Activated CD8-positive, alpha-beta memory T cell treated with anti-CD3 and anti-CD28 coated beads for 36 hours (primary cell): ENCODE measurements around the gene TMEM86A. TPM values are rescaled to one million over a fixed set of nuclear protein-coding genes. Genes with fewer than 3 reads are reported as not detected.

Experiments used
- CTCF ChIA-PET: fragments of 350-600 bp; sonication (Branson Sonifier 250); formaldehyde crosslinking; loops from one replicate; lab custom pipeline; 2021; ENCODE audit warnings: antibody characterized with exemption; lab: Charles Lee
- POLR2A ChIA-PET: fragments of 350-600 bp; sonication (Branson Sonifier 250); formaldehyde crosslinking; loops from one replicate; lab custom pipeline; 2021; ENCODE audit warnings: antibody characterized with exemption; lab: Charles Lee
- total RNA-seq, 2 experiments: library from RNA; stranded (reverse); gene quantifications; one replicate each; pipeline ENCODE4 v1.2.3, GENCODE V29; 2021

TMEM86A gene
- total RNA-seq, 2 experiments from 2014 or later, result 1.1 to 1.3 TPM

- CTCF ChIA-PET, result interaction anchor here (1.2 to 1.5 kb wide), 2 partner anchors 12 to 14 kb away, joined by 3 to 4 read pairs; no protein-coding TSS in a partner anchor
Observed at GRCh38 chr11:18741783-18742182, 43.2 kb downstream of the TMEM86A start.

GRCh38 chr11:18743365-18743764 is 44.8 kb downstream of the TMEM86A start:
- ChIA-PET CTCF (interaction anchor here (0.5 to 1.5 kb wide), 2 partner anchors 33 to 397 kb away, joined by 3 read pairs; no protein-coding TSS in a partner anchor), POLR2A (no interaction called here)

More at GRCh38 chr11:18741783-18742182, 43.2 kb downstream of the TMEM86A start:
- POLR2A ChIA-PET, result no interaction called here

GRCh38 chr11:18743900-18744514 is 45.4 kb downstream of the TMEM86A start:
- POLR2A ChIA-PET, result no interaction called here

GRCh38 chr11:18745251-18745650 is 46.7 kb downstream of the TMEM86A start:
- ChIA-PET POLR2A (no interaction called here), CTCF (interaction anchor here (1.7 kb wide), 1 partner anchor 13 kb away, joined by 4 read pairs; no protein-coding TSS in a partner anchor)

More at GRCh38 chr11:18743900-18744514, 45.4 kb downstream of the TMEM86A start:
- CTCF ChIA-PET, result interaction anchor here (0.5 to 1.5 kb wide), 2 partner anchors 33 to 397 kb away, joined by 3 read pairs; no protein-coding TSS in a partner anchor

DNA sequence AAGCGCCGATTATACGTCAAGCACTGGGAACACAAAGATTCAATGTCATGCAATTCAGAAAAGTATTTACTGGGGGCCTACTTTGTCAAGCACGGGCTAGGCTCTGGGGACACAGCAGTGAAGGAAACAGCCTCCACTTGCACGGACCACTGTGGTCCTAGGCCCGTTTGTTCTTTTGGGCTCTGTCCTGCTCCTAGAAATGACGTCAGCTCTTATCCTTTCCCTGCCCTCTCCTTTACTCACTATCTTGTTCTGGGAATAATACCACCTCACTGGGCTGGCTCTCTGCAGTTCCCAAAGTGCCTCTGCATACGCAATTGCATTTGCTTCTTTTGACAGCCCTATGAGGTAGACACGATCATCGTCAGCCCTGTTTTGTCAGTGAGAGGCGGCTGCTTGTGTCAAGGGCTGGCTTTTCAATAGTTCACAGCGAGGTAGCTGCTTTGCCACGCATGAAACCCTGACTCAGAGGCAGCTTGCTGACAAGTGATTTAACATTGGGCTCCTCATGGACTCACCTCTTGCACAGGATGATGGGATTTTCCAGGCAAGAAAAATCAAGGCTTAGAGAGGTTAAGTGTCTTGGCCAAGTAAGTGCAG is 50.3 kb downstream of the TMEM86A start:
- CTCF ChIA-PET, result no interaction called here

GRCh38 chr11:18749681-18750319 is 51.2 kb downstream of the TMEM86A start:
- ChIA-PET CTCF (no interaction called here), POLR2A (no interaction called here)

More for the DNA sequence above, 50.3 kb downstream of the TMEM86A start:
- POLR2A ChIA-PET, result no interaction called here

GRCh38 chr11:18750944-18751343 is 52.4 kb downstream of the TMEM86A start:
- CTCF ChIA-PET, result interaction anchor here (1.2 kb wide), 1 partner anchor 11 kb away, joined by 3 read pairs; no protein-coding TSS in a partner anchor
- POLR2A ChIA-PET, result no interaction called here

DNA sequence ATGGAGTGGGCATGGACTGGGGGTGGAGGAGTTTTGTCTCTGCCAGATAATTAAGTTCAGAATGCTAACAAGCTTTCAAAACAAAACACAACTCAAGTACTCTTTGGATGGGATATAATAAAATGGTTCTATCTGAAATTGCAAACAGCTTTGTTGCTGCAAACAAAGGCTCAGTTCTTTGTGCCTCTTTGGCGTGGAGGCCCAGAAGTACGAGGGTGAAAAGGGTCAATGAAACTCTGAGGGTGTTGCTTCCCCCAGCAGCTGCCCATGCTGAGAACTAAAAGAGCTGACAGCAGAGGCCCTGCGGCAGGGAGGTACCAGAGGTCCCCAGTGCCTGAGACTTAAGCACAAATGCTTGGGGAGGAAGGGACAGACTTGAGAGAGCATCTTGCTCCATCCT is 53.9 kb downstream of the TMEM86A start:
- POLR2A ChIA-PET, result no interaction called here
- CTCF ChIA-PET, result no interaction called here

GRCh38 chr11:18754308-18754707 is 55.7 kb downstream of the TMEM86A start:
- CTCF ChIA-PET, result interaction anchor here (0.6 to 1.3 kb wide), 3 partner anchors 12 to 156 kb away, joined by 3 to 4 read pairs (median 3); no protein-coding TSS in a partner anchor
- POLR2A ChIA-PET, result no interaction called here

Other genes with a start within 250 kb of the TMEM86A start
- gene LDHAL6A, start 242.9 kb upstream of the TMEM86A start, total RNA-seq, result not detected
- 10 to 100 TPM; 48.1 to 49.0 TPM for gene TSG101, start 171.8 kb upstream of the TMEM86A start, total RNA-seq
- 10 to 100 TPM; 17.6 to 19.3 TPM for gene UEVLD, start 110.0 kb upstream of the TMEM86A start, total RNA-seq
- under 1 TPM; 0.84 to 0.88 TPM for gene MISFA, start 99.0 kb upstream of the TMEM86A start, total RNA-seq
- gene SPTY2D1, start 64.4 kb upstream of the TMEM86A start, total RNA-seq, result 10 to 100 TPM; 22.6 TPM
- gene IGSF22, start 27.4 kb downstream of the TMEM86A start, total RNA-seq, result under 1 TPM; 0.48 to 0.92 TPM
- not detected for gene PTPN5, start 93.0 kb downstream of the TMEM86A start, total RNA-seq
- gene MRGPRX1, start 240.6 kb downstream of the TMEM86A start, total RNA-seq, result not detected